SHP77 (cell line): ENCODE data around the gene WDR62.
A peak's percentile ranks its signal among the peaks of the same experiment; 100 is the strongest.
"Not testable (repeated sequence)": the region's sequence is repeated elsewhere in the genome, so short reads cannot be mapped to it uniquely, and the experiment has no call there.

Experiments
- DNase-seq, 2 experiments: peaks; one replicate each; lab custom pipeline; 2025; lab: John Stamatoyannopoulos, UW

WDR62 gene

DNA sequence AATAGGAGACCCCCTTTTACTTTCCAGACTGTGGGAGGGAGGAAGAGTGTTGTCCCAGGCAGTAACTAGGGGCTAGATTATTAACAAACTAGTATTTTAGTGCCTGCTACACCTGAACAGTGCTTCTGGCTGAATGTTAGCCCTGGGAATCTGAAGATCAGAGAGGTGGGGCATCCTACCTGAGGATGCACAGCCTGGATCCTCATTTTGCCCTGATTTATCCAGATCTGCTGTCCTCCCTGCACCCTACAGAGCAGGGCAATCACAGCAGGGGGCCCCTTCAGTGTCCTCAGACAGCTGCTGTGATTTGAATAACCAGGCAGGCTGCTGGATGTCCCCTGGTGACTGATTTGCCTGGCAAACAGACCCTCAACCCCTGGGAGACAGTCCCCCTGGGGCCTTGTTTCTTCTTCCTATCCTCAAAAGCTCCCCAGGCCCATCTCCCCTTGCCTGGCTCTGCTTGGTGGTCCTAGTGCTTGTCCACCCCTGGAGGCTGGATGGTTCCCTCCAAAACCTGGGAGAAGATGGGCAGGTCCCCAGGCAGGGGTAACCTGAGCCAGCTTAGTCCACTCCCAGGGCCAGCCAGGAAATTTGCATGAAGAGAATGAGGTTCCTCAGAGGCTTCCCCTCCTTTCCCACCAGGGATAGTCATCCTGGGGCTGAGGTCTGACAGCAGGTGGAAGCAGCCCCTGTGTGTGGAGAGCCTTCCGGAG, 55.9 kb downstream of the WDR62 start, which contains the start of gene OVOL3:
TSS of gene OVOL3 (plus strand) at position 657 of the 713 bp plus-strand sequence. CDS start 60 bp downstream, outside the sequence.
- DNase-seq: no peak

DNA sequence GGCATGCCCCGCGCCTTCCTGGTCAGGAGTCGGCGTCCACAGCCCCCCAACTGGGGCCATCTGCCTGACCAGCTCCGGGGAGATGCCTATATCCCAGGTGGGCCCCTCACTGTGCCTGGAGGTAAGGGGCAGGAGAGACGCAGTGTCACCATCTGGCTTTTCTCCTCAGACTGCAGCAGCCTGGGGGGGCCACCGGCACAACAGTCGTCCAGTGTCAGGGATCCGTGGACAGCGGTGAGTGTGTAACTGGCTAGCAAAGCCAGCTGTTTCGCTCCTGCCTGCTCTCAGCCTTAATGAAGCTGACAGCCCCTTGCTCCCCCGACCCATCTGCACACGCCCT, 56.5 kb downstream of the WDR62 start:
- DNase-seq: no peak

DNA sequence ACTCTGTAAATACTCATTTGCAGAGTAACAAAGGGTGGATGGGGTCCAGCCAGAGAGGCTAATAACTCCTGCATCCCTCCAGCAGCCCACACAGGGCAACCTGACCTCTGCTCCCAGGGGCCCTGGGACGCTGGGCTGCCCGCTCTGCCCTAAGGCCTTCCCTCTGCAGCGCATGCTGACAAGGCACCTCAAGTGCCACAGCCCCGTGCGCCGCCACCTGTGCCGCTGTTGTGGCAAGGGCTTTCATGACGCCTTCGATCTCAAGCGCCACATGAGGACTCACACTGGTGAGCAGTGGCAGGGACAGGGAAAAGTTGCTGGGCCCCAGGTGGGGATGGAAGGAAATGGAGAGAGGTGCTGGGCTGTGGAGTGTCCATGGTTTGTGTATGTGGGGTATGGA, 58.0 kb downstream of the WDR62 start:
- no peak for DNase-seq

DNA sequence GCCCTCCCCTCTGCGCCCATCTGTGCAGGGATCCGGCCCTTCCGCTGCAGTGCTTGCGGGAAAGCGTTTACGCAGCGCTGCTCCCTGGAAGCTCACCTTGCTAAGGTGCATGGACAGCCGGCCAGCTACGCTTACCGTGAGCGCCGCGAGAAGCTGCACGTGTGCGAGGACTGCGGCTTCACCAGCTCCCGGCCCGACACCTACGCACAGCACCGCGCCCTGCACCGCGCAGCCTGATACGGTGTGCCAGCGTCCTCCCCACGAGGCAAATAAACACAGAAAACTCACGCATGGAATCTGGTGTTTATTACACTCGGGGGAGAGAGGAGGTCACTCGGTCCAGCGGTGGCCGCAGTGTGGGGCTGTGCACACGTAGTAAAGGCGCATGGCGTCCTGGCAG, 58.7 kb downstream of the WDR62 start:
- no peak for DNase-seq

DNA sequence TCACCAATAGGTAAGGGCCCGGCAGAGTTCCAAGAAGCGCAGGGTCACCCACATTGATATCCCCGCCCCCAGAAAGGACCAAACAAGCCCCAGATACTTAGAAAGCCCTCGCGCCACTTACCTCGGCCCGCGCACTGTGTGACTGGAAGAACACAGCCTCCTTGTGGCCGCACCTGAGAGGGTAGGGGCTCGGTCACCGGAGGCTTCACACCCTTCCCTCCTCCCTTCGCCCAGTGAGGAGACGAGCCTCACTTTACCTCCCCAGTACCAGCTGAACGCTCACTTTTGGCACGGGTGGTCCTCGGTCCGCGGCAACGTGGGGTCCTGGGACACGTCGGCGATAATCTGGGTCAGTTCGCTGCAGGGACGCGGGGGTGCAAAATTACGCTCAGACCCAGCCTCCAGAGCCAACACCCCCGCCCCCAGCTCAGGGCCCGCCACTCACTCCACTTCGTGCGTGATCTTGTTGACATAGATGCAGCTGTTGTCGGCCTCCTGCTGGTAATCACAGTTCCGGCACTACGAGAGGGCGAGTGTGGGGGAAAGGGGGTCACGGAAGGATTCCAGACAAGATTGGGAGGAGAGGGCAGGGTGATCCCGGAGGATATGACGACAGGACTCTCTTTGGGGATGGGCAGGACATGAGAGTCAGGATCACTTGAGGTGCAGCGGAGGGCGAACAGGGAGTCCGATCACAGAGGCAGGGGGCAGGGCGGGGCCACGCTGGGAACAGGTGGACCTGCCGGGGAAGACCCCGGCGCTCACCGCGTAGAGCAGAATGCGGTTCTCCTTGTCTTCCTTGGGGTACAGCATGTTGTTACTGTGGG, 59.4 kb downstream of the WDR62 start:
- no peak for DNase-seq

DNA sequence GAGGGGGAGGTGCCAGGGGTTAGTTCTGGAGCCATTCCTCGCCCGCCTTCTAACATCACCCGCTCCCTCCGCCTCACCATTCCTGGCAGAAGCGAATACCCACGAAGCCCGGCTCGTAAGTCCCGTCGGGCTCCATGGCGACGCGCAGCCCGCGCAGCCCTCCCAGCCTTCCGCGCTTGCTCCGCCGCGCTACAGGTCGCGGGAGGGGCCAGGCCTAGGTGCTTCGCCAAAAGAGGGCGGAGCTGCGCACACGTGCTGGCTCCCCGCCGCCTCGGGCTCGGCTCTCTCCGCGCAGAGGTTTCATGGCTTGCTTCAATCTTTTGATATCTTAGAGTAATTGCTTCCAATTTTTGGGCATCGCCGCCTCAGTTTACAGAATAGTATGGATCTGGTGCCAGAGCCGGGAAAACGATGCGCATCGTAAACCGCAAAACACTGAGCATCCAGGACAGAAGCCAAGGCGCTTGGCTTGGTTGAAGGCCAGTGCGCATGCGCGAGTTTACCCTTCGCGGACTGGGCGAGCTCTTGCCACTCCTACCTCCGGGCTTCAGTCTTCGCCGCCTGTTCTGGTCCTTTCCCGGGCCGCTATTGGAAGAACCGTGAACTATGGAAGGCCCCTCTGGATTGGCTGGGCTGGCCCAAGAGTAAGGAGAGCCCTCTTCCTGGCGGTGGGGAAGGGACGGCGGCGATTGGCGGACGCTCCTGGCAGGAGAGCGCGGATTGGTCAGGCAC, 60.2 kb downstream of the WDR62 start, which contains the start of gene POLR2I:
TSS of gene POLR2I (minus strand) at position 155 of the 732 bp plus-strand sequence. CDS start at position 136, 19 bp downstream.
- peak; percentile 98 to 99 for DNase-seq

DNA sequence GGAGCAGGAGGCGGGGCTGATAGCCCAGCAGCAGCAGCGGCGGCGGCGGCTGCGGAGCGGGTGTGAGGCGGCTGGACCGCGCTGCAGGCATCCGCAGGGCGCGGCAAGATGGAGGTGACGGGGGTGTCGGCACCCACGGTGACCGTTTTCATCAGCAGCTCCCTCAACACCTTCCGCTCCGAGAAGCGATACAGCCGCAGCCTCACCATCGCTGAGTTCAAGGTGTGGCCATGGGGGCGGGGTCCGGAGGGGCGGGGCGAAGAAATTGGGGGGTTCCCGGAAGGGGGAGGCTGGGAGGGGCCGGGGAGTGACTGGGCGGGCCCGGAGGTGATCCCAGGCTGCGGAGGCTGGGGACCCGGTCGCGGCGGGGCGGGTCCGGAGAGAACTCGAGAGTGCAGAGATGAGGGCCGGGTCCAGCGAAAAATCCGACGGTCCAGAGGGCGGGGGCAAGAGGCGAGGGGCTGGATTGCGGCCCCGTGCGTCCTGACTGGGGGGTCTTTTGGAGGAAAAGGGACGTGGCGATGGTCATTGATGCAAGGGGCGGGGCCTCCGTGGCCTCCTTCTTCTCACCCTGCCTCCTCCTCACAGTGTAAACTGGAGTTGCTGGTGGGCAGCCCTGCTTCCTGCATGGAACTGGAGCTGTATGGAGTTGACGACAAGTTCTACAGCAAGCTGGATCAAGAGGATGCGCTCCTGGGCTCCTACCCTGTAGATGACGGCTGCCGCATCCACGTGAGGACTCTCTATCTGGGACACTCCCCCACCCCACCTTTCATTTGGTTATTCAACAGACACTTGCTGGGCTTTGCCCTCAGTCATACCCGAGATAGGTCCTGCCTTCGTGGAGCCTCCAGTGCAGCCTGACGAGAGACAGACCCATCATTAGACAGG, 61.0 kb downstream of the WDR62 start, which contains the start of gene TBCB:
TSS of gene TBCB (plus strand) at position 16 of the 891 bp plus-strand sequence. CDS start at position 109, 93 bp downstream.
- DNase-seq: no peak

DNA sequence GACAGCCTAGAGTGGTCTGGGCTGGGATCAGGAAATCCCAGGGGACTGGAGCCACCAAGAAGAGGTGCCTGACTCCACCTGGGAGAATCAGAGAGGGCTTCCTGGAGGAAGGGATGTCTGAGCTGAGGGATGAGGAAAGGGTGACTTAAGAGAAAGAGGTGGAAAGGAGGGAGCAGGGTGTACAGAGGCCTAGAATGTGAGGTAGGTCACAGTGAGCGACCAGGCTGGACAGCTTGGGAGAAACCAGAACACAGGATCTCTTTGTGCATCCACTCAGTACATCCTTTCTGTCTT, 61.6 kb downstream of the WDR62 start:
- no peak for DNase-seq

DNA sequence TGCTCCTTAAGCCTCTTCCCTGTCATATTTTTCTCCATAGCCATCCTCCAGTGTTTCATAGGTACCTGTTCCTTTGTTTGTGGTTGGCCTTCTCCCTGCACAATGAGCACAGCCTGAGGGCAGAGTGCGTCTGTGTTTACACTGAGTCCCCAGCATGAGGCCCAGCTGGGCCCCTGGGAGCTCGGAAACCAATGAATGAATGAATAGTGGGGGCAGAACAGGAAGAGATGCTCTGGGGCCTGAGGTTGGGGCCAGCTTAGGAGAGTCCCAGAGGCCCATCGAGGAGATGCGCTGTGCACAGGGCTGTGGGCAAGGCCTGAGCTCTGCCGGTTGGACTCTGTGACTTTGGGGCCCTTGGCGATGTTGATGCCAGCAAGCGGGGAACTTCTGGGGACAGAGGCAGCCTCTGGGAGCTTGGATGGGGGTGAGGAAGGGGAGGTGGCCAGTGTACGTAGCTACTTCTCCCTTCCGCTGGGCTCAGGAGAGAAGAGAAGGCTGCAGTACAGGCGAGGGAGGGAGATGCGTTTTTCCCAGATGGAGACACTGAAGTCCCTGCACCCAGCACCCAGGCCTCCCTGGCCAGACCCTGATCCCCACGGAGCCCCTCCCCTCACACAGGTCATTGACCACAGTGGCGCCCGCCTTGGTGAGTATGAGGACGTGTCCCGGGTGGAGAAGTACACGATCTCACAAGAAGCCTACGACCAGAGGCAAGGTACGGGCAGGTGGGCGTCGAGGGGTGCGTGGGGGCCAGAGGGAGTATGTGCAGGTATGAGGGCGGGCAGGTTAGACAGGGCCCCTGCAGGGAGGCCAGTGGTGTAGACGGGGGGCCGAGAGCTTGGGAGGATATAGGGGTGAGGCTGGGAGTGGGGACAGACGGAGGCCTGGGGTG, 65.6 kb downstream of the WDR62 start:
- DNase-seq: no peak

DNA sequence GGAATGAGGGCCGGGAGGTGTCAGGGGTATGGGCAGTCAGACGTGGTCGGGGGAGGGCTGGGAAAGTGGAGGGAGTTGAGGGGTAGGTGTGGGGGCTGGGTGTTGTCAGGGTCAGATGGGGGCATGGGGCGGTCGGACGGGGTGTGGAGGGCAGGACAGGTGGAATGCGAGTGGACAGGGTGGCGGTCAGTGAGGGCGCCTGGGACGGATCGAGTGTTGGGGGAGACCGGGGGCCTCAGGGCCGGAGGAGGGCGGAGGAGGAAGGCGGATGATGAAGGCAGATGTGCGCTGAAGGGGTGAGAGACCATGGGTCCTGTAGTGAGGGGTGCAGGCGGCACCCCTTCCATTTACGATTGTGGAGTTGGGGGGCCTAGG, 66.3 kb downstream of the WDR62 start:
- no peak for DNase-seq

DNA sequence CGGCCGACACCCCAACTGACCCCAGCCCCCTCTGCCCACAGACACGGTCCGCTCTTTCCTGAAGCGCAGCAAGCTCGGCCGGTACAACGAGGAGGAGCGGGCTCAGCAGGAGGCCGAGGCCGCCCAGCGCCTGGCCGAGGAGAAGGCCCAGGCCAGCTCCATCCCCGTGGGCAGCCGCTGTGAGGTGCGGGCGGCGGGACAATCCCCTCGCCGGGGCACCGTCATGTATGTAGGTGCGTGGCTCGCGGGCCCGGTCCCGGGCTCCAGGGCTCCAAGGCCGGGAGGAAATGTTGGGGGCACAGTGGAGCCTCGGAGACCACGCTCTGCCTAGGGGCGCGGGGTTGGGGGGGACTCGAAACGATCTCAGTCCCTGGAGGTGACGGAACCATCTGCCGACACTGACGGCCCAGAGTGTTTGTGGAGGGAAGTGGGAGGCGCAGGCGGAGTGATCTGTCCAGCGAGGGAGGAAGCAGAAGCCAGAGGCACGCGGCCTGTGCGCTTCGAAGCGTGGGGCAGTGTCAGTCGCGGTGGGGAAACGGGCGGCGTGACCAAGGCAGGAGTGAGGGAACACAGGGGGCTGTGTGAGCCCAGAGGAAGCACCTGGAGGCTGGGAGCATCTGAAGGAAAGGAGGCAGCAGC, 66.9 kb downstream of the WDR62 start:
- no peak for DNase-seq

DNA sequence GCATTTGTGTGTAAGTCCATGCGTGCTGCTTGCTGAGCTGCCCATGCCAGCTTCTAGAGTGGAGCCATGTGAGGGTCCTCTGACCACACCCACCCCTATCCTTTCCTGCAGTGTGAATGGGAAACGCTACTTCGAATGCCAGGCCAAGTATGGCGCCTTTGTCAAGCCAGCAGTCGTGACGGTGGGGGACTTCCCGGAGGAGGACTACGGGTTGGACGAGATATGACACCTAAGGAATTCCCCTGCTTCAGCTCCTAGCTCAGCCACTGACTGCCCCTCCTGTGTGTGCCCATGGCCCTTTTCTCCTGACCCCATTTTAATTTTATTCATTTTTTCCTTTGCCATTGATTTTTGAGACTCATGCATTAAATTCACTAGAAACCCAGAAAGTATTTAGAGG, 70.9 kb downstream of the WDR62 start:
- DNase-seq: no peak

DNA sequence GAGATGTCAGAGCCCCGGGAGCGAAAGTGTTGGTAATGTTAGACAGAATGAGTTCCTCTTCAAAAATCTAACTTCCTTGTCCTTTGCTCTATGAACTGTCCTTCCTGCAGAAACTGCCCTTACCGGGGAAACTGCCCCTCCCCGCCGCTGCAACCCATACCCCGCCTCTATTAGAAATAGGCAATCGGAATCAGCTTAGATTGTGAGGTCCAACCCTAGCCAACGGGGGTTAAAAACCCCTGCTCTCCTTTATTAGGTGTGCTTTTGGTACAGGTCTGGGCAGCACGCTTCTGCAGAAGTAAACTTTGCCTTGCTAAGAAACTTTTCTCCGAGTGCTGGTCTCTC, 73.7 kb downstream of the WDR62 start:
- DNase-seq: peak in 1 of 2 experiments; percentile 35

DNA sequence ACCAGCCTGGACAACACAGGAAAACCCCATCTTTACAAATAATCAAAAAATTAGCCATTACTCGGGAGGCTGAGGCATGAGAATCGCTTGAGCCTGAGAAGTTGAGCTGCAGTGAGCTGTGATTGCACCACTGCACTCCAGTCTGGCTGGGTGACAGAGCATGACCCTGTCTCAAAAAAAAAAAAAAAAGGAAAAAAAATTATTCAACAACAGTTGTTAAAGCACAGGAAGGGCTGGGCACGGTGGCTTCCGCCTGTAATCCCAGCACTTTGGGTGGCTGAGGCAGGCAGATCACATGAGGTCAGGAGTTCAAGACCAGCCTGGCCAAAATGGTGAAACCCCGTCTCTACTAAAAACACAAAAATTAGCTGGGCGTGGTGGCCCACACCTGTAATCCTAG, 76.5 kb downstream of the WDR62 start:
- not testable (repeated sequence) for DNase-seq

DNA sequence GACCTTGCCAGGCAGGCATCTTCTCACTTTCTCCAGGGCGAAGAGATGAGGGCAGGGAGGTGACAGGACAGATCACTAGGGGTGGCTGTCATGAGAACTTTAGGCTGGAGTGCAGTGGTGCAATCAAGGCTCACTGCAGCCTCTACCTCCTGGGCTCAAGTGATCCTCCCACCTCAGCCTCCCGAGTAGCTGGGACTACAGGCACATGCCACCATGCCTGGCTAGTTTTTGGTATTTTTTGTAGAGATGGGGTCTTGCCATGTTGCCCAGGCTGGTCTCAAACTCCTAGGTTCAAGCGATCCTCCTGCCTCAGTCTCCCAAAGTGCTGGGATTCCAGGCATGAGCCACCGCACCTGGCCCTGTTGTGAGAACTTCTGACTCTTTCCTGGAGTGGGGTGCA, 80.2 kb downstream of the WDR62 start:
- DNase-seq: not testable (repeated sequence)

DNA sequence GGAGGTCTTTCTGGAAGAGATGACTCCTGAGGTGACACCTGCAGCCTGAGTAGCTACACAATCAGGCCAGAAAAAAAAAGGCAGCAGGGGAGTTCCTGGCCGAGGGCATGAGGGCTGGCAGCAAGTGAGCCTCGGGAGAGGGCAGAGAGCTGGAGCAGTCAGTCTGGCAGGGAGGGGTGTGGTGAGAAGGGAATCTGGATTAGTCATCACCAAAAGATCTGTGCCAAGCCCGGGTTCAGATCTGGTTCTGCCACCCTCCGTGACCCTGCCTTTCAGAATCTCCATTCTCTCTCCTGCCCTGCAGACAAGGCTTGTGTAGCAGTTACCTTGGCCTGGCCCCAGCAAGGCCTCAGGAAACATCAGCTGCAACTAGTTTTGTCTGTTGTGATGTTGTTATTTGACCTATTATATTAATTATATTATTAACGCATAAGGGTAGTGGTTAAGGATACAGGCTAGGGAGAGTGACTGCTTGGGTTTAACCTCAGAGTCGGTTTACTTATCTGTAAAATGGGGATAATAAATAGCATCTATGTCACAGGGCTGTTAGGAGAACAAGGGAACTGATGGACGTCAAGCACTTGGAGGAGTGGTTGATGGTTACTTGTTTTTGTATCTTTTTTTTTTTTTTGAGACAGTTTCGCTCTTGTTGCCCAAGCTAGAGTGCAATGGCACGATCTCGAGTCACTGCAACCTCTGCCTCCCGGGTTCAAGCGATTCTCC, 82.4 kb downstream of the WDR62 start:
- peak in 1 of 2 experiments; percentile 35 for DNase-seq

DNA sequence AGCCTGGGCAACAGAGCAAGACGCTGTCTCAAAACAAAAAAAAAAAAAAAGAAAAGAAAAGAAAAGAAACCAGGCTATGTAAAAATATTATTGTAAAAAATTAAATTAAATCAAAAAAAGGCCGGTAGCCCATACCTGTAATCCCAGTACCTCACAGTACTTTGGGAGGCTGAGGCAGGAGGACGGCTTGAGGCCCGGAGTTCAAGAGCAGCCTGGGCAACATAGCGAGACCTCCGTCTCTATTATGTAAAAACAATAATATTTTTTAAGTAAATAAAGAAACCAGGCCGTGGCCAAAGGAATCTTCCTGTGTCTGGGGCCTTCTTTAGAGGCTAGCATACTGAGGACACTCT, 84.4 kb downstream of the WDR62 start:
- no peak for DNase-seq

DNA sequence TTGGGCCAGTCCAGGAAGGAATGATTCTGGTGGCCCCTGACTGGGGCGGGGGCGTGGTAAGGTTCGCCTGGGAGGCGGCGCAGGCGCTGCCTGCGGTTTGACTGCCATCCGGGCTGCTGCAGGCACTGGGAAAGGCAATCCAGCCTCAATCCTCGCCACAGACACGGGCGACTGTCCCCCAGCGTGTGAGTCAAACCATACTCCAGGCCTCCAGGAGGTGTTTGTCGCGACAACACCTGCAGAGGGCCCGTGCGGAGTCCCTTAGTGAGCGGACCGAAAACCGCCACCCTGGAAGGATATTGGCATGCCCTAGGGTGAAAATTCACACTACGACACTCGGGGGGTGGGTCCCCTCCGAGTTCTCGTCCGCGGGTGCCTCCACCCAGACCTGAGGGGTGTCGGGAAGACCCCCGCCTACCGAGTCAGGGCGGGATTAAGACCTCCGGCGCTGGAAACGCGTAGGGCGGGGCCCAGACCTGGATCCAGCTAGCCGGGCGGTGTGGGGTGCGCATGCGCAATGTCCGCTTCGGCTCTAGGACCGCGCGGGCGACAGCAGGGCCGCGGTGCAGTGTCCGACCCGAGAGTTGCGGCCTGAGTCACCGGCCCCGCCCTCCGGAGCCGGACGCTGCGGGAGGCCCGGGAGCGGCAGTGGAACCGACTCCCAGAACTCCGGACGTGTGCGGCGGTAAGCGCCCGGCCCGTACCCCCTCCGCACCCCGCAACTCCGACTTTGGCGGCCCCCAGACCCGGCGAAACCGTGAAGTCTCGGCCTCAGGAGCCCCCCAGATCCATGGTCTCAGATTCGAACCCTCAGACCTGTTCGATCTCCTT, 85.0 kb downstream of the WDR62 start, which contains the start of gene CAPNS1:
TSS of gene CAPNS1 (plus strand) at position 594 of the 831 bp plus-strand sequence. CDS start 946 bp downstream, outside the sequence.
- DNase-seq: peak; percentile 90 to 96
